HG03139 (cell line): ENCODE results near the gene ZDHHC14.

Source experiments
- ATAC-seq: cut with Tn5 transposase; IDR thresholded peaks from one replicate; pipeline ENCODE4 v1.9.1; 2021; ENCODE audit not compliant: unreplicated experiment

The ZDHHC14 gene

DNA sequence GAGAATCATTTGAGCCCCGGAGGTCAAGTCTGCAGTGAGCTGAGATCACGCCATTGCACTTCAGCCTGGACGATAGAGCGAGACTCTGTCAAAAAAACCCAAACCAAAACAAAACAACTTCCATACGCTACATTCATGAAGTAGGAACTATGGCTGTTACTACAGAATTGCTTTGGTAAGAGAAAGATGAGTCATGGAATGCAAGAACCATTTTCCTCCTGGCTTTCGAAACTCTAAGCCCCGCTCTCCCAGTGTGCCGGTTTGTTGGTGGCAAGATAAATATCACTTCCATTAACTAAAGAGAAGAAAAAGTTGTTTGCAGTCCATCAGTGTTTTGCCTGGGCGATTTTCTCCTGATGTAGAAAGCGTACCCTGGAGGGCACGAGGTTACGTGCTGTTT, 61.3 kb downstream of the ZDHHC14 start:
- no peak for ATAC-seq

DNA sequence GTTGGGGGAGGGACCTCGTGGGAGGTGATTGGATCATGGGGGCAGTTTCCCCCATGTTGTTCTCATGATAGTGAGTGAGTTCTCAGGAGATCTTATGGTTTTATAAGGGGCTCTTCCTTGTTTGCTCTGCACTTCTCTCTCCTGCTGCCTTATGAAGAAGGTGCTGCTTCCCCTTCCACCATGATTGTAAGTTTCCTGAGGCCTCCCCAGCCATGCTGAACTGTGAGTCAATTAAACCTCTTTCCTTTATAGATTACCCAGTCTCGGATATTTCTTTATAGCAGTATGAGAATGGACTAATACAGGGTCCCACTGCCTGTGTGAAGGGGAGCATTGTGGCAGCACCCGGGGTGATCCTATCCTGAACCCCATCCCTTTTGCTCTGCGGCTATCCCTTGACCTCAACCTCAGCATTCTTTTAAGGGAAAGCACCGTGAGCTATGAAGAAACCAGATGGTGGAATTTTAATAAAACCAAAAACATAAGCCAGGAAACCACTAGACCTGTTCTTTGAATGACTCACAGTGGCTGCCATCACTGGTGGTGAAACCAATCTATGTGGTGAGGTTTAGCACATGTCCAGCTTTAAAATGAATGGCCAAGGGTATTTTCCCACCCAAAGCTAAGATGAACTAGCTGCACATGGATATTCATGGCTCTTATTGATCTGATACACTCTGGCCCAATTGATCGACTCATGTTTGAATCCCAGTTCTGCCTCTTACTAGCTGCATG, 62.2 kb downstream of the ZDHHC14 start:
- ATAC-seq: peak; percentile 80

DNA sequence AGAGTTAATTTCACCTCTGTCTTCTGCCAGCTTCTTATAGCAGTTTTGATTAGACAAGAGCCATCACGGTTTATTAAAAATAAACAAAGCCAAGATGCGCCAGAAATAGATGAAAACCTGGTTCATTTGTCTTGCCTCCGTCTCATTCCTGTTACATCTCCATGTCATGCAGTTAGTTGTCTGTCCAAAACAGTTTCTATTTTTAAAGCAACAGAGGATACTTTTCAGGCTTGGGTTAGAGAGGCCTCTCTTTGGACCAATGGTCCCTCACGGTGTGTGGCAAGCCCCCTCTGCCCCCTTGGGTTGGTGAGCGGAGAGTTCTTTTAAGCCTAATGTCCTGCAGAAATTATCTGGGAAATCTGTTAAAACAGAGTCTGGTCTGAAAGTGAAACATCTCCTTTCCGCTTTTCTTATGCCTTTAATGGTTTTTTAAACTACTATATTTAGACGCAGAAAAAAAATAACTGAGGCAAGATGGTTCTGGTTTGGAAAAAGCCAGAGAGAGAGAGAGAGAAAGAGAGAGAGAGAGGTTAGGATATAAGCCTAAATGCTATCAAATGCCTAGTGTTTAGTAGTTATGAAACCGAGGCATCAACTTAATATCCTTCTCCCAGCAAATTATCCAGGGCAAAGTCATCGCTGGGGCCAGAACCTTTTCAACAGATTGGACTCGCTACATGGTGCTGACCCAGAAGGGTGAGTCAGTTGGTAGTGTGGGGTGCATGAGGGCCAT, 64.5 kb downstream of the ZDHHC14 start:
- ATAC-seq: no peak

DNA sequence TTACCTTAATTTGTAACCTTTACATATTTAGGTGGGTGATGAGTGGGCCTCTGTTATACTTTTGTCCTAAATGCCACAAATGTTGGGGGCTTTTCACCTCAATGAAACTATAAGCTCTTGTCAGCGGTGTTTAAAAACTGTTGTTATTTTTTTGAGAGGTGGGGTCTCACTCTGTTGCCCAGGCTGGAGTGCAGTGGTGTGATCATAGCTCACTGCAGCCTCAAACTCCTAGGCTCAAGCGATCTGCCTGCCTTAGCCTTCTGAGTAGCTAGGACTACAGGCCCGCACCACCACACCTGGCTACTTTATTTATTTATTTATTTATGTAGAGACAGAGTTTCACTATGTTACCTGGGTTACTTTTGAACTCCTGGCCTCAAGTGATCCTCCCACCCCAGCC, 66.7 kb downstream of the ZDHHC14 start:
- ATAC-seq: no peak

DNA sequence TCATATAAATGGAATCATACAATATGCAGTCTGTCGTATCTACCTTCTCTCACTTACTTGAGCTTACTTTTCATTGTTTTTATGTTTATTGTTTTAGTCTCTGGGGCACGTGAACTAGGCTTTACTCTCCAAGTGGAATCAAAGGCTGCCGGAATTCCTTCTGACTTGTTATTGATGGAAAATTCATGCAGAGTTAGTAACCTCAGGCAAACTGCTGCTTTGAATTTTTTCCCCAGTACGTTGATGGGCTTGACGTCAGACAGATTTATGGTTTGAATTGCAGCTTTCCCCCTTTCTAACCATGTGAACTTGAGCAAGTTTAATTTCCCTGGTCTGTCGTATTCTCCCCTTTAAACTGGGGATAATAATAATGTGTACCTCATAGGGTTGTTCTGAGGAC, 68.6 kb downstream of the ZDHHC14 start:
- no peak for ATAC-seq

DNA sequence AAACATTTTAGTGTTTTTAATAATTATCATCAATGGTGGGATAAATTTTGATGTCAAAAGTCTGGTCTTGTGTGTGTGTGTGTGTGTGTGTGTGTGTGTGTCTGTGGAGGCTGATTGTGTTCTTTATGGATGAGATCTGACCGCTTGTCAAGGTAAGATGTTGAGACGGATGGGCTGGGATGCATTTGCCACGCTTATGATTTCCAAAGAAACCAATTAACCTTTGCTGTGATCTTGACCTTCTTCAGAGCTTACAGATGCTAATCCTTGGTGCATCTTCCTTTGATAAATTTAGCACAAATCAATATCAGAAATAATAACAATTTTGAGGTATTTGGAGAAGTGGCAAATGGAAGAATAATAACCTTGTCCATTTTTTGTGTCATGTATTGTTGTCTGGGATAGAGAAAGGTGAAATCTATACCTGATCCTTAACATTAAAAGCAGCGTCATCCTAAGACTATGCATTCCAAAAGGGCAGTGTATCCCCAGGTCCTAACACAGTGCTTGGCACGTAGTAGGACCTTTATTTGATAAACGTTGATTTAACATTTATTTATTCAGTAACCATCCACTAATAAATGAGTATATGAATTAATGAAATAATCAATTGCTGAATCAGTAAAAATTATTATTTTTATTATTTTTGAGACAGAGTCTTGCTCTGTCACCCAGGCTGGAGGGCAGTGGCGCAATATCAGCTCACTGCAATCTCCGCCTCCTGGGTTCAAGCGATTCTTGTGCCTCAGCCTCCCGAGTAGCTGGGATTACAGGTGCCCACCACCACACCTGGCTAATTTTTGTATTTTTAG, 70.1 kb downstream of the ZDHHC14 start:
- no peak for ATAC-seq

DNA sequence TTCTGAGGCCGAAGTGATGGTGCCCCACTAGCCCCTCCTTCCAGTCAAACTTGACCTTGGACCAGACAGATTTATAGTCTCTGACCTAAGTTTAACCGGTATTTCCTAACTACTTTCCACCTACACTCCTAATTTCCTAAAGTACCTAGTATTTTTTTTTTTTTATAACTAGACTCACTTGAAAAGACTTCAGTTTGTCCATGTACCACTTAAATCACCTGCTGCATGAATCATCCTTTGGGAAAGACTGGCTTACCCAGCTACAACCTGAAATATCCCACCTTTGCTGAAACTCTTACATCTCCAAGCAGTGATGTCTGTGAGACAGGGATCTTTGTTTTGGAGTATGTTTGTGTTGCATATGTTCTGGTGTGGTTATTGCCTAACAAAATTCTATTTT, 71.1 kb downstream of the ZDHHC14 start:
- ATAC-seq: no peak

DNA sequence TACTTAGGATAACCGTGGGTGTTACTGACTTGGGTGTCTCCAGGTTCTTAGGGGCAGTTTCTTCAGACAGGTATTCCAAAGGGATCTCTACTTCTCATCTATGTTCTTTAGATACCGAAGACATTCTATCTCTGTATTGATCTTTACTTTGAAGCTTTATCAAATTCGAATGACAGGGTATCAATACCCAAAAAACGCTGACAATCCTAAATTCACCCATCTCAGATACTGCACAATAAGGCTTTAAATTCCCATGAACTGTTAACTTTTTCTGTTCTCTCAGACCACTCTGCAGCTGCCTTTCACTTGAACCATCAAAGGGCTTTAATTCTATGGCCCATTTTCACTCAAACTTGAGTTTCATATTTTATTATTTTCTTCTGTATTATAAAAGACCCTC, 72.1 kb downstream of the ZDHHC14 start:
- ATAC-seq: no peak

DNA sequence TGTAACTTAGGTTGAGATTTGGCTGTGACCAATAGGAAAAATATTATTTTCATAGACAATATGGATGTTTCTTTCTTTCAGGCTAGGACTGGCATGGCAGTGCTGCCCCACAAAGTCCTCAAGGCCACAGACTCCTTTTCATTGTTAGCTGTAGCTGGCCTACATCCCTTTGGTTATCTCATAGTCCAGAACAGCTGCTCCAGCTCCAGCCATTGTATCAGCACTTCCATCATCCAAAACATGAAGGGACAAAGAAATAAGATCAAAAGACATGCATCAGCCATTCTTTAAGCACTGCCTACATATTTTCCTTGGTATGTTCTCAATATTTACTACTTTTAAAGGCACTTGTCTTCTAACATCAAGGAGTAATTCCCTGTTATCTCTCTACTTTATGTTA, 73.0 kb downstream of the ZDHHC14 start:
- no peak for ATAC-seq

DNA sequence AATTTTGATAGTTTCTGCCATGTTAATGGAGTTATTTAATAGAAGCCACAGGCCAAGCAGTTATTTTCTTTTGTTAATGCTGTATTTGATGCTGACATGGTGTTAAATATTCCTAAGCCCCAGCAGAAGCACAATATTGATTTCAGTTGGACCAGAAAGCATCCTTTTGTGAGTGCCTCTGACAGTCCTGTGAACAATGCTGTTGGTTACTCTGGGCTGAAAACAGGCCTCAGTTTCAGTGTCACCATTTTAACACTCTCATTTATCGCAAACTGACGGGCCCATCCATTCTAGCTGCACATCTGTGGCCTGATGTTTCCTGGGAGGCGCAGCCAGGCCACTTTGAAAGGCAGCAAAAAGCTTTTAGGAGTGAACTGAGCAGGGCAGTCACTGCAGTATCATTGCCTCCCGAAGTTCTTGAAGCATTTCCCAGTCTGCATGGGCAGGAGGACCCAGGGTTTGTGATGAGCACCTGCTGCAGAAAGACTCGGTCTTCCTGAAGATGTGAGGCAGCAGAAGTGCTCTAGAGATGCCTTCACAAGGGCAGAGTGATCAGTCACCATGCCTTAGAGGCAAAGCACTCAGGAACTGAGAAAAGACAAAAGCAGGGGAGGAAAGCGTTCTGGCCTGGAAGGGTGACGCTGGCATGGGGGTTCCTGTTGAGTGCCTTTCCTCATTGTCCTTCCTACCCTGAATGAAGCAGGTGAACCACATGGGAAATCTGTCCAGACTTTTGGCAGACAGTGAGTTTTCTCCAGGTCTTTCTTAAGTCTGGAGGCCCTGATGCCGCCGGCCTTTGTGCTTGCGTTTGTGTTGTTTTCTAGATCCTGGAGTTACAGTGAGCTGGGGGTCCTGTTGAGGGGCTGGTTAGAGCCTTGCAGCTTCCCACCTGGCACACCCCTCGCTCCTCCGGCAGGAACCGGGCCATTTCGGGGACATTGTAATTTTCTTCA, 74.0 kb downstream of the ZDHHC14 start:
- no peak for ATAC-seq

DNA sequence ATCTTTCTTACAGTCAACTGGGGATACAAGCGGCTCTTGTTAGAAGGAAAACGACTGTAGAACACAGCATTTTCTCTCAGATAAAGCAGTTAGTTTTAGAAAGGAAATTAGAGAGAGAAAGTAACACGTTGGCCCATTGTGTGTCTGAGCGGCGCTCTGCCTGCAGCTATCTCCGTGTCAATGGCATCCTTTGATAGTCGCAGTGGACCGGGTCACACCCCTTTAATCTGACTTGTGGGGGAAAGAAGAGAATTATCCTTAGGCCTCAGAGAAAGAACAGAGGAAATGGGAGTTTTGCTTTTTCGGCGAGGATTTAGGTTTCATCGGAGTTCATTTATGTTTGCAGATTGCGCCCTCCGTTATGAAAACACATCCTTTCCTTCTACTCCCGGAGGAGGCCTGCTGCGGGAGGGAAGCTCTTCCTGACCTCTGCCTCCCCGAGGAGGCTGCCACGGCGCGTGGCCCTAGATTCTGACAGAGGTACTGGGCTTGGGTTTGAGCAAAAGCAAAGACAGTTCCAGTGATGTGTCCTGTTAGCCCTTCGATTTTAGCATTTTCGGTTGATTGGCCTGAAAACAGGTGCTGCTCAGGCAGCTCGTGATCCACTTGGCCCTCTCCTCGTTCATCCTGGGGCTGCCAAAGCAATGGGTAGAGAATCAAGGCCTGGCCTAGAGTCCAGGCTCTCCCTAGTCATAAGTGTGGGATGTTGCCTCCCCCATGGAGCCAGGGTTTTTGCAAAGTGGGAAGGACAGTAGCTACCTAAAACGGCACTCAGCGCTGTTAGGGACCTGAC, 74.9 kb downstream of the ZDHHC14 start:
- no peak for ATAC-seq

DNA sequence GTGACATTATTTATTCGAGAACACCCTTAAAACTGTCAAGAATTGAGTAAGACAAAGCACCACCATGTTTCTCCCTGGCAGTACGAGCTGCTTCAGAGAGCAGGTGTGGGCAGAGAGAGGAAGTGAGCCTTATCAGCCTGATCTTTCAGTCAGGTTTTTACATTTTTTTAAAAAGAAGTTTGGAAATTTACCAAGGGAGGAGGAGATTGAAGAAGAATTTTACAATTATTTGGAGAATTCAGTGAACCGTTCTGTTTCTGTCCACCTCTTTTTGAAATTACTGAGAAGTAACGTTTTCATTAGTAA, 75.5 kb downstream of the ZDHHC14 start:
- no peak for ATAC-seq

DNA sequence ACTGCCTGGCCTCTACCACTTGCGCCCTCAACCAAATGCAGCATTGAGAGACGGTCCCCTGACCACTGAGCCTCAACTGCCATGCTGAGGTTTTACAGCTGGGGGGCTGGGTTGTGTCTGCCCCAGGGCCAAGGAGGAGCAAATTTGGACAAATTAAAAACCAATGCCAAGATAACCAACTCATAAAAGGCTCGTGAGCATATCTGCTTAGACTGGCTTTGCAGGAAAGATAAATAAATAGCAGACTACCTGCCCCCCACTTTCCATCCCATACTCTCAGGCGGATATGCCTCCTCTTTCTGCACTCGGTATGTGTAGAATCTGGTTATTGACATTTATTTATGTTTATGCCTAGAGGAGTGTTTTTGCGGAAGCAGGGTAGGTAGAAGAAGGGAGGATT, 76.8 kb downstream of the ZDHHC14 start:
- ATAC-seq: no peak

DNA sequence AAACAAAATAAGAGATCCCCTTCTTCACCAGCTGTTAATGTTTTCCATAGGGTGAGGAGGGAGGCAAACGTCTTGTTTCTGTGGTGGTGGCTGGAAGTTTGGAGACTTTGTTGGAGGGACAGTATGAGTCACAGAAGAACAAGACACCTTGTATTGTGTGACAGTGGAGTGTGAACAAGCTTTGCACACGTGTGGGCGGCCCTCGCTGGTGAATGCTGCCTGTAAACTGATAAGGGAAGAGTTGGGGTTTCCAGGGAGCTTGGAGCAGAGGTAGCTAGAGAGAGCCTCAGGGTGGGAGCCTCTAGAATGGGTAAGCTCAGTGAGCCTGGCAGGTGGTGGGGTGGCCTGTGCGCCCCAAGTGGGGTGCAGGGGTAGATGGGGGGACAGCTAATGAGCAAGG, 78.3 kb downstream of the ZDHHC14 start:
- no peak for ATAC-seq

DNA sequence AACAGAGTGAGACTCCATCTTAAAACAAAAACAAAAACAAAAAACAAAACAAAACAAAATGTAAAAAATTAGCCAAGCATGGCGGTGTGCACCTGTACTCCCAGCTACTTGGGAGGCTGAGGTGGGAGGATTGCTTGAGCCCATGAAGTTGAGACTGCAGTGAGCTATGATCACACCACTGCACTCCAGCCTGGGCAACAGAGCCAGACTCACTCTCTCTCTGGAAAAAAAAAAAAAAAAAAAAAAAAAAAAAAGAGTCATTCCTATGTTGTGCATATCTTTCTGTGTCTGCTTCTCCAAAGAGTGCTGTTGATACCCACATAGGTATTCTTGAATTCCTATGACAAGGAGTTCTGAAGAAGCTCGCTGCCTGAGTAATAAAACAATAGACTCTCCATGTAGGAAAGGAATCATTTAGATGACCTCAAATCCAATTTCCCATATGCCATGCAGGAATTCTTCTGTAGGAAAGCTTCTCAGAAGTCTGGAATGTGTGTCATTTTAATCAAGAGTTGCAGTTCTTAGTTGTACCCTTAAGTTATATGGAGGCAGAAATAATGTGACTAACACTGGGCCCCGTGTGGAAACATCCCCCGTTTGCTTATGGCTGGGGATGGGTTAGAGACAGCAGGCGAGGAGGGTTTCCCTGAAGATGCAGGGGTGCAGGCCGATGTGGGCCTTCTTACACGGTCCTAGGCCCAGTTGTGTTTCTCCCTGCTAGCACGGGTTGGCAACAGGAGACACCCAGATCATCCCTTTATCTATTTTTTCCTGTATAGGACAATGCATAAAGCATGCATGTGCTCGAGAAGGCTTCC, 79.4 kb downstream of the ZDHHC14 start:
- ATAC-seq: peak; percentile 1

DNA sequence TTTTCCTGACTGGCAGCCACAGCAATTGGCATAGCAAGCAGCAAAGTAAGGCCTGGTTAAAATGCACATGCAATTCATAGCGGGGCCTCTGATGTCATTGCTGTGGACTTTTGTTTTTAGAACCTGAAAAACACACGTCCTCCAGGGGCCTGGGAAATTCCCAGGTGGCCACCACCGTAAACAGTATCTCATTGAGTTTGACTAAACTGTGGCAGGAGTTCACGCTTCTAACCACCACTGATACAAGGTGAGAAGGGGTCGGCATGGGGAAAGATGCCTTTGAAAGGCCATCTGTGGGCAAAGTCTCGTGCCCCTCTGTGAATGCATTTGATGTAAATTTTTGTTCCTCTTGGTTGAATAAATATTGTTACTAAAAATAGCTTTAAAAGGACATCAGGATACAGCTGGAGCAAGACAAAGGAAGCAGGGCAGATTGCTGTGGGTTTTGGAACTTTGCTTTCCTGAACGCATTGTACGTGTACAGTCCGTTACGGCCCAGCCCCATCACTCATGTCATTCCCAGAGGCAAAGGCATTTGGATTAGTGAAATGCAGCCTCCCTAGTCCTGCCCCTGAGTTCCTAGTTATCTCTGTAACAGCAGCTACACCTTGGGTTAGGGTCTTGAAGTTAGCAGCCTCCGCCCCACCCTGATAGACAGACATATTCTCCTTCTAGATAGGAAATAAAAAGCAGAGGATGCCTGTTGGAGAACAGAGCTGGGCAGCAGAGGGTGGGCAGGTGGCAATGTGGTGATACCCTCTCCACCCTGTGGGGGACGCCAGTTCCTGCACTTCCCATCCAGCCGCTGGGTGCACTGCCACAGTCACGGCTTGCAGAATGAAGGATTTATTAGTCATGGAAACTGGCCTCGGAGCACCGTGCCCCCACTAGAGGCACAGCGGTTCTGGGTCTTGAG, 80.3 kb downstream of the ZDHHC14 start:
- ATAC-seq: peak; percentile 51

DNA sequence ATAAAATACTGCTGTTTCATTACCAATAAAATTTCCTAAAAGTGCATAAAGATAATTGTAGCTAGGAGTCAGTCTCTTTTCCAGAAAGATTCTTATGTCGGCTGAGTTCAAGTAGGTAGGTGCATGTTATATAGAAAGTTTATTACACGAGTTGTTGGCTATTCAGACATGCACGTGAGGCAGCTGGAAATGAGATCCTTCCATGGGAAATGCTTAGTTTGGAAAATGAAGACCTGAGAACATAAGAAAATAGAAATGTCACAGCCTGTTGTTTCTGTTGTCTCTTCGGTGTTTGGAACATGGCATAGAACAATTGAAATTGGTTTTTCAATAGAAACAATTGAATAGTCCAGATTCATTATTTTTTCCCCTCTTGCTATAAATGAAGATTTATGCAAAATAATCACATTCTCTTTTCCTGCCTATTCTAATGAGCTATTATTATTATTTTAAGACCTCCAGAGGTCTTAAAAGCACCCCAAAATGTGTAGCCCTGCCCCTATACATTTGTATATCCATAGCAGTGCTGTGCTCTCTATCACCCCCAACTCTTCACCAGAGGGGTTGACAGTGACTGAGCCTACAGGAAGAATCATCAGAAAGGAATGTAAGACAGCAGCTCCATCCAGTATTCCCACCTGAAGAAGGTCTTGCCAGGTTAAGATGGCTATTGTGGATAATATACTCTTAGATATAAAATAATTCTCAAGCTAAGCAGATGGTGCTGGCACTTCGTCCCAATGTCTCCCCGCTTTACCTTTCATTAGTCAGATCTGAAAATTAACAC, 82.2 kb downstream of the ZDHHC14 start:
- ATAC-seq: no peak
